HepG2 (cell line): ENCODE measurements around the gene CCNYL1. TPM values are rescaled to one million over a fixed set of nuclear protein-coding genes. Genes with fewer than 3 reads are reported as not detected.

Experiments used
- ARHGAP35 ChIP-seq: sonication (generic); formaldehyde crosslinking; IDR thresholded peaks from 2 replicates; pipeline ENCODE4 v1.9.0; 2022; ENCODE audit warnings: mild to moderate bottlenecking, inconsistent platforms, moderate library complexity, missing genetic modification reagents, borderline replicate concordance
- CCAR2 ChIP-seq: fragments of 200-400 bp; formaldehyde crosslinking; optimal IDR thresholded peaks from 2 replicates; pipeline ENCODE3; 2018; ENCODE audit warnings: low read depth, mild to moderate bottlenecking, low read length, moderate library complexity
- CSRNP1 ChIP-seq: sonication (generic); formaldehyde crosslinking; IDR thresholded peaks from 2 replicates; pipeline ENCODE4 v1.8.1; 2023; ENCODE audit warnings: mild to moderate bottlenecking, missing genetic modification reagents
- MXD1 ChIP-seq: sonication (generic); formaldehyde crosslinking; IDR thresholded peaks from 2 replicates; pipeline ENCODE4 v1.4.0; 2020; ENCODE audit warnings: mild to moderate bottlenecking, missing genetic modification reagents
- NFATC3 ChIP-seq: sonication (generic); formaldehyde crosslinking; IDR thresholded peaks from 2 replicates; pipeline ENCODE4 v1.5.1; 2020; ENCODE audit warnings: mild to moderate bottlenecking, missing genetic modification reagents
- SP1 ChIP-seq, 2 experiments: fragments of 450-650 bp in 1 of 2; sonication (generic) in 1 of 2; formaldehyde crosslinking in 1 of 2; IDR thresholded peaks; 2 replicates each; pipeline versions ENCODE4 v1.4.0 to v1.6.1; 2016 to 2020; ENCODE audit warnings: missing genetic modification reagents in 1 of 2
- SRF ChIP-seq: IDR thresholded peaks from 2 replicates; pipeline ENCODE4 v1.6.1; 2011; ENCODE audit warnings: mild to moderate bottlenecking, low read depth, low read length, moderate library complexity
- SSRP1 ChIP-seq: IDR thresholded peaks from 2 replicates; pipeline ENCODE4 v1.6.1; 2016; ENCODE audit warnings: control low read depth
- TCF12 ChIP-seq, 2 experiments: fragments of 450-650 bp in 1 of 2; sonication (generic) in 1 of 2; formaldehyde crosslinking in 1 of 2; IDR thresholded peaks; 2 replicates each; pipeline versions ENCODE4 v1.6.1 to v1.8.0; 2017 to 2022; ENCODE audit warnings: antibody characterized with exemption in 1 of 2, mild to moderate bottlenecking in 1 of 2, missing genetic modification reagents in 1 of 2, moderate library complexity in 1 of 2
- TCF7 ChIP-seq: sonication (generic); IDR thresholded peaks from 2 replicates; pipeline ENCODE4 v1.6.1; 2016; ENCODE audit warnings: antibody characterized with exemption, low read depth
- WIZ ChIP-seq: sonication (generic); formaldehyde crosslinking; IDR thresholded peaks from 2 replicates; pipeline ENCODE4 v1.5.1; 2020; ENCODE audit warnings: mild to moderate bottlenecking, missing genetic modification reagents
- YY1 ChIP-seq: IDR thresholded peaks from 2 replicates; pipeline ENCODE4 v1.6.1; 2011; ENCODE audit warnings: low read length, low read depth, moderate library complexity, mild to moderate bottlenecking; ENCODE audit not compliant: insufficient read depth, insufficient replicate concordance
- ZBTB4 ChIP-seq: sonication (generic); formaldehyde crosslinking; IDR thresholded peaks from 2 replicates; pipeline ENCODE4 v1.4.0; 2020; ENCODE audit warnings: missing genetic modification reagents, mild to moderate bottlenecking, borderline replicate concordance
- ZNF260 ChIP-seq: sonication (generic); formaldehyde crosslinking; IDR thresholded peaks from 2 replicates; pipeline ENCODE4 v1.4.0; 2020; ENCODE audit warnings: missing genetic modification reagents, low read depth, mild to moderate bottlenecking, borderline replicate concordance
- ZNF280D ChIP-seq: sonication (generic); formaldehyde crosslinking; IDR thresholded peaks from 2 replicates; pipeline ENCODE4 v1.5.1; 2020; ENCODE audit warnings: mild to moderate bottlenecking, missing genetic modification reagents
- ZNF724P ChIP-seq: sonication (generic); formaldehyde crosslinking; IDR thresholded peaks from 2 replicates; pipeline ENCODE4 v1.8.0; 2022; ENCODE audit warnings: missing genetic modification reagents, borderline replicate concordance
- ZNF768 ChIP-seq: sonication (generic); formaldehyde crosslinking; IDR thresholded peaks from 2 replicates; pipeline ENCODE4 v1.4.0; 2020; ENCODE audit warnings: missing genetic modification reagents
- ZNF772 ChIP-seq: sonication (generic); formaldehyde crosslinking; IDR thresholded peaks from 2 replicates; pipeline ENCODE4 v1.5.0; 2020; ENCODE audit warnings: mild to moderate bottlenecking, missing genetic modification reagents
- ZNF775 ChIP-seq: sonication (generic); formaldehyde crosslinking; IDR thresholded peaks from 2 replicates; pipeline ENCODE4 v1.4.0; 2020; ENCODE audit warnings: missing genetic modification reagents, mild to moderate bottlenecking, moderate library complexity, borderline replicate concordance
- polyA plus RNA-seq, 8 experiments: library from polyadenylated mRNA; depleted of rRNA in 3 of 8; stranded (reverse) in 7 of 8; unstranded in 1 of 8; fragments of >200 nt; fragmentation: Illumina TruSeq in 4 of 8; extraction: Trizol in 4 of 8; gene quantifications; 2 replicates each; pipeline versions ENCODE4 v1.2.1 to v1.2.3, GENCODE V29; 2011 to 2016; ENCODE audit warnings: low read depth in 4 of 8, missing spikeins in 1 of 8, mixed read lengths in 1 of 8; ENCODE audit not compliant: insufficient read depth in 1 of 8
- total RNA-seq, 5 experiments: library from RNA; depleted of rRNA; stranded (reverse); fragments of >200 nt; fragmentation: Illumina TruSeq; extraction: Trizol; gene quantifications; 2 replicates each; pipeline ENCODE4 v1.2.3, GENCODE V29; 2016; ENCODE audit warnings: low read depth in 1 of 5

The CCNYL1 gene
- total and polyA plus RNA-seq, 2 of the 13 experiments (the other 11 are each of a cell fraction or from before 2014, with no cell fraction given): 12.5 to 16.2 TPM

GRCh38 chr2:207710814-207711740, at the start of gene CCNYL1 (continued):
- TF ChIP-seq ZBTB4 (CRISPR knock-in tag) (0 out of 2 replicates have a peak, but pooled peaks have one; percentile 21), TCF12 (IDR thresholded peaks at IDR 0.05) (no peak), TCF12 (CRISPR knock-in tag; IDR thresholded peaks at IDR 0.05) (no peak), CCAR2 (peak; percentile 69), ZNF772 (CRISPR knock-in tag) (peak; percentile 83; the same call in 1 of the 2 replicates), ZNF280D (CRISPR knock-in tag) (peak; percentile 86), SP1 (IDR thresholded peaks at IDR 0.05) (no peak), SP1 (CRISPR knock-in tag; IDR thresholded peaks at IDR 0.05) (peak; percentile 91), ZNF260 (no peak), NFATC3 (CRISPR knock-in tag) (no peak), SRF (no peak), ARHGAP35 (CRISPR knock-in tag) (no peak), ZNF724P (CRISPR knock-in tag) (no peak; the same call in 1 of the 2 replicates), YY1 (no peak), CSRNP1 (no peak), ZNF768 (CRISPR knock-in tag) (peak; percentile 35; the same call in 1 of the 2 replicates), ZNF775 (CRISPR knock-in tag) (no peak), MXD1 (CRISPR knock-in tag) (peak; percentile 54), TCF7 (no peak), WIZ (no peak; the same call in 1 of the 2 replicates), SSRP1 (CRISPR knock-in tag) (peak; percentile 76; the same call in 1 of the 2 replicates)
